Measurements from ENCODE around the gene AKAP6.

DNA sequence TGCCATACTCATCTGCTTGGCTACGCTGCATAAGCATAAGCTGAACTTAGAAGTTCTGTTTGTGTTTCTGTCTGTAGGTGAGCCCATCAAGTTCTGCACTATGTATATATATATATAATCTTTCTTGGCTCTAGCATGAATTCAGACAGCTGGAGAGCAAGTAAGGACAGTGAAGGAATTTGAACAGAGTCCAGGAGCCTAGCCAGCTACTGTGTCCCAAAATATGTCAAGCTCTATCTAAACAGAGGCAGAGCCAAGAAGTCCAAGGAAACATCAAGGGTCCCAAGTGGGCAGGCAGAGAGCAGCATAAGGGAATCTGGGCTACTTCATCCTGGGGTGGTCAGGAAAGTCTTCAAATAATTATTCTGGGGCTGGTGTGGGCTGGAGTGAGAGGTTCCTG, 491.1 kb downstream of the AKAP6 start:
- TF ChIP-seq, protein P1, sequence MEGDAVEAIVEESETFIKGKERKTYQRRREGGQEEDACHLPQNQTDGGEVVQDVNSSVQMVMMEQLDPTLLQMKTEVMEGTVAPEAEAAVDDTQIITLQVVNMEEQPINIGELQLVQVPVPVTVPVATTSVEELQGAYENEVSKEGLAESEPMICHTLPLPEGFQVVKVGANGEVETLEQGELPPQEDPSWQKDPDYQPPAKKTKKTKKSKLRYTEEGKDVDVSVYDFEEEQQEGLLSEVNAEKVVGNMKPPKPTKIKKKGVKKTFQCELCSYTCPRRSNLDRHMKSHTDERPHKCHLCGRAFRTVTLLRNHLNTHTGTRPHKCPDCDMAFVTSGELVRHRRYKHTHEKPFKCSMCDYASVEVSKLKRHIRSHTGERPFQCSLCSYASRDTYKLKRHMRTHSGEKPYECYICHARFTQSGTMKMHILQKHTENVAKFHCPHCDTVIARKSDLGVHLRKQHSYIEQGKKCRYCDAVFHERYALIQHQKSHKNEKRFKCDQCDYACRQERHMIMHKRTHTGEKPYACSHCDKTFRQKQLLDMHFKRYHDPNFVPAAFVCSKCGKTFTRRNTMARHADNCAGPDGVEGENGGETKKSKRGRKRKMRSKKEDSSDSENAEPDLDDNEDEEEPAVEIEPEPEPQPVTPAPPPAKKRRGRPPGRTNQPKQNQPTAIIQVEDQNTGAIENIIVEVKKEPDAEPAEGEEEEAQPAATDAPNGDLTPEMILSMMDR (IDR thresholded peaks at IDR 0.05): no peak
- TF ChIP-seq POLR2A (IDR thresholded peaks at IDR 0.05): no peak
